ENCODE results near the gene ERBB4. TPM values are rescaled to one million over a fixed set of nuclear protein-coding genes. Genes with fewer than 3 reads are reported as not detected.

The ERBB4 gene
- total RNA-seq, 1 donor from 2014 or later: 10.2 TPM

GRCh38 chr2:211745295-211746097 is 793.1 kb downstream of the ERBB4 start:
- H3K4me1 Mint-ChIP-seq: peaks cover 27% of the 10 kb centered on the region
- no peaks in the 10 kb centered on the region for H3K9me3 Mint-ChIP-seq
- peak; percentile 36 for DNase-seq (ENCODE audit: low read depth, low spot score)
- H3K27ac Mint-ChIP-seq (ENCODE audit: unreplicated experiment): peak overlapping the region; percentile 62
- no peaks in the 10 kb centered on the region for H3K27me3 Mint-ChIP-seq (ENCODE audit: low read depth)
- H3K36me3 Mint-ChIP-seq (ENCODE audit: low read depth): no peaks in the 10 kb centered on the region
- peak overlapping the region; percentile 57 for H3K4me3 Mint-ChIP-seq
- peak; percentile 89 for TF ChIP-seq CTCF (conservative IDR thresholded peaks at IDR 0.05)

GRCh38 chr2:211744379-211744778 is 794.2 kb downstream of the ERBB4 start:
- no peak for TF ChIP-seq CTCF (conservative IDR thresholded peaks at IDR 0.05)
- H3K36me3 Mint-ChIP-seq (ENCODE audit: low read depth): no peaks in the 10 kb centered on the region
- H3K27me3 Mint-ChIP-seq (ENCODE audit: low read depth): no peaks in the 10 kb centered on the region
- peak overlapping the region; percentile 67 for H3K4me3 Mint-ChIP-seq
- DNase-seq (ENCODE audit: low read depth, low spot score): no peak
- H3K4me1 Mint-ChIP-seq: peaks cover 27% of the 10 kb centered on the region
- no peaks in the 10 kb centered on the region for H3K9me3 Mint-ChIP-seq
- H3K27ac Mint-ChIP-seq (ENCODE audit: unreplicated experiment): peak overlapping the region; percentile 52

- H3K4me1 Mint-ChIP-seq: peaks cover 27% of the 10 kb centered on the region
- H3K9me3 Mint-ChIP-seq: no peaks in the 10 kb centered on the region
- H3K27me3 Mint-ChIP-seq (ENCODE audit: low read depth): no peaks in the 10 kb centered on the region
- no peak for DNase-seq (ENCODE audit: low read depth, low spot score)
- H3K36me3 Mint-ChIP-seq (ENCODE audit: low read depth): no peaks in the 10 kb centered on the region
- no peak overlapping the region for H3K27ac Mint-ChIP-seq (ENCODE audit: unreplicated experiment)
- no peak overlapping the region for H3K4me3 Mint-ChIP-seq
- no peak for TF ChIP-seq CTCF (conservative IDR thresholded peaks at IDR 0.05)
Observed at GRCh38 chr2:211741966-211742365, 796.6 kb downstream of the ERBB4 start.

GRCh38 chr2:211737282-211737681 is 801.3 kb downstream of the ERBB4 start:
- no peak for DNase-seq (ENCODE audit: low read depth, low spot score)
- H3K27ac Mint-ChIP-seq (ENCODE audit: unreplicated experiment): no peak overlapping the region
- TF ChIP-seq CTCF (conservative IDR thresholded peaks at IDR 0.05): no peak
- peaks cover 3% of the 10 kb centered on the region for H3K4me1 Mint-ChIP-seq
- no peaks in the 10 kb centered on the region for H3K27me3 Mint-ChIP-seq (ENCODE audit: low read depth)
- no peaks in the 10 kb centered on the region for H3K9me3 Mint-ChIP-seq
- H3K36me3 Mint-ChIP-seq (ENCODE audit: low read depth): no peaks in the 10 kb centered on the region
- no peak overlapping the region for H3K4me3 Mint-ChIP-seq

GRCh38 chr2:211730215-211730614 is 808.4 kb downstream of the ERBB4 start:
- H3K4me3 Mint-ChIP-seq: no peak overlapping the region
- H3K27ac Mint-ChIP-seq (ENCODE audit: unreplicated experiment): no peak overlapping the region
- H3K9me3 Mint-ChIP-seq: peaks cover 2% of the 10 kb centered on the region
- H3K36me3 Mint-ChIP-seq (ENCODE audit: low read depth): peaks cover 3% of the 10 kb centered on the region
- peaks cover 5% of the 10 kb centered on the region for H3K4me1 Mint-ChIP-seq
- no peak for TF ChIP-seq CTCF (conservative IDR thresholded peaks at IDR 0.05)
- no peak for DNase-seq (ENCODE audit: low read depth, low spot score)
- H3K27me3 Mint-ChIP-seq (ENCODE audit: low read depth): no peaks in the 10 kb centered on the region
